ENCODE results near the gene MBP. TPM values are rescaled to one million over a fixed set of nuclear protein-coding genes. Genes with fewer than 3 reads are reported as not detected.

MBP gene
- total RNA-seq, 1 experiment from 2014 or later: 47.4 TPM

GRCh38 chr18:77140030-77140429 lies 7.4 kb upstream of the MBP start:
- POLR2A ChIA-PET (ENCODE audit: unreplicated experiment): no interaction called here
- Histone ChIP-seq H2AFZ (ENCODE audit: low read length) (no peak overlapping the region), H3K9ac (ENCODE audit: low read length) (no peak overlapping the region), H3K4me3 (ENCODE audit: low read length) (no peak overlapping the region), H3K36me3 (ENCODE audit: low read depth, low read length) (no peaks in the 10 kb centered on the region), H3K4me1 (ENCODE audit: insufficient read depth, low read length) (no peaks in the 10 kb centered on the region), H3K9me3 (ENCODE audit: low read length) (no peaks in the 10 kb centered on the region), H3K27ac (ENCODE audit: low read length) (no peak overlapping the region), H3K9me2 (replicated peaks; ENCODE audit: low read length) (no peaks in the 10 kb centered on the region), H3K27me3 (ENCODE audit: low read length) (no peaks in the 10 kb centered on the region), H4K20me1 (ENCODE audit: low read length) (no peaks in the 10 kb centered on the region), H3K4me2 (ENCODE audit: low read length) (no peak overlapping the region), H3K79me2 (ENCODE audit: low read length) (no peaks in the 10 kb centered on the region), H3F3A (ENCODE audit: low read length, unreplicated experiment) (no peaks in the 10 kb centered on the region)
- DNase-seq (no peak), ATAC-seq (no peak)
- BruUV-seq (replicated peaks): no TSS peak
- CTCF ChIA-PET: no interaction called here
- intact Hi-C loops (cut with micrococcal nuclease): no loop called here
- TF ChIP-seq EZH2 (IDR thresholded peaks at IDR 0.05; ENCODE audit: low read length, unreplicated experiment) (no peak), CTCF (conservative IDR thresholded peaks at IDR 0.05; ENCODE audit: low read depth, low read length) (no peak), EZH2phosphoT487 (IDR thresholded peaks at IDR 0.05; ENCODE audit: borderline replicate concordance, low read length) (no peak)

DNA sequence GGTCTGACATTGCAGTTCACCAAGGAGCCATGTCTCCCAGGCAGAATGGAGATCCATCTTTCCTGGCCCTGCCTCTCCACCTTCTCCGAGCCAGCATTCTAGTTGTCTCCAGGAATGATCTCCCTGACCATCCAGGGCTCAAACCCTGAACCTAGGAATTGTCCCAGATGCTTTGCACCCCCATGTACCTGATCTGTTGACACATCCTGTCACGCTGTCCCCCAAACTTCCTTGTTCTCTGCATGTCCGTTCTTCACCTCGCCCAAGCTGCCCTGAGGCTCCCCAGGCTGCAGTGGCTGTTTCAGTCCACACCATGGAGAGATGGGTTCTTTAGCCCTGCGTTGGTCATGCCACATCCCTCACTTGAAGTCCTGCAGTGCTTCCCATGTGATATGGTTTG lies 7.0 kb upstream of the MBP start:
- TF ChIP-seq CTCF (conservative IDR thresholded peaks at IDR 0.05; ENCODE audit: low read depth, low read length) (no peak), EZH2 (IDR thresholded peaks at IDR 0.05; ENCODE audit: low read length, unreplicated experiment) (no peak)
- ChIA-PET CTCF (no interaction called here), POLR2A (ENCODE audit: unreplicated experiment) (no interaction called here)
- Histone ChIP-seq H3K9ac (ENCODE audit: low read length) (no peak overlapping the region), H3K9me2 (replicated peaks; ENCODE audit: low read length) (no peaks in the 10 kb centered on the region), H3K36me3 (ENCODE audit: low read depth, low read length) (no peaks in the 10 kb centered on the region), H3K27ac (ENCODE audit: low read length) (no peak overlapping the region), H2AFZ (ENCODE audit: low read length) (no peak overlapping the region), H3K9me3 (ENCODE audit: low read length) (no peaks in the 10 kb centered on the region), H3K4me1 (ENCODE audit: insufficient read depth, low read length) (no peaks in the 10 kb centered on the region), H3F3A (ENCODE audit: low read length, unreplicated experiment) (no peaks in the 10 kb centered on the region), H3K27me3 (ENCODE audit: low read length) (no peaks in the 10 kb centered on the region), H3K4me3 (ENCODE audit: low read length) (no peak overlapping the region), H4K20me1 (ENCODE audit: low read length) (no peaks in the 10 kb centered on the region), H3K79me2 (ENCODE audit: low read length) (no peaks in the 10 kb centered on the region), H3K4me2 (ENCODE audit: low read length) (no peak overlapping the region)
- no TSS peak for BruUV-seq (replicated peaks)
- ATAC-seq (no peak), DNase-seq (no peak)
- intact Hi-C loops (cut with micrococcal nuclease): no loop called here

- intact Hi-C loops (cut with micrococcal nuclease): no loop called here
- no peak overlapping the region for H2AFZ ChIP-seq (ENCODE audit: low read length)
- no peak for ATAC-seq
- H3K9me2 ChIP-seq (replicated peaks; ENCODE audit: low read length): no peaks in the 10 kb centered on the region
- H3K9ac ChIP-seq (ENCODE audit: low read length): no peak overlapping the region
- H3K27ac ChIP-seq (ENCODE audit: low read length): no peak overlapping the region
- H3K36me3 ChIP-seq (ENCODE audit: low read depth, low read length): no peaks in the 10 kb centered on the region
- ChIA-PET POLR2A (ENCODE audit: unreplicated experiment) (no interaction called here), CTCF (no interaction called here)
- H3K4me1 ChIP-seq (ENCODE audit: insufficient read depth, low read length): peaks cover 6% of the 10 kb centered on the region
- BruUV-seq (replicated peaks): no TSS peak
- no peaks in the 10 kb centered on the region for H3K27me3 ChIP-seq (ENCODE audit: low read length)
- H3K79me2 ChIP-seq (ENCODE audit: low read length): no peaks in the 10 kb centered on the region
- no peak overlapping the region for H3K4me2 ChIP-seq (ENCODE audit: low read length)
- no peaks in the 10 kb centered on the region for H4K20me1 ChIP-seq (ENCODE audit: low read length)
- no peaks in the 10 kb centered on the region for H3K9me3 ChIP-seq (ENCODE audit: low read length)
- no peak overlapping the region for H3K4me3 ChIP-seq (ENCODE audit: low read length)
- H3F3A ChIP-seq (ENCODE audit: low read length, unreplicated experiment): no peaks in the 10 kb centered on the region
- TF ChIP-seq CTCF (conservative IDR thresholded peaks at IDR 0.05; ENCODE audit: low read depth, low read length) (no peak), EZH2phosphoT487 (IDR thresholded peaks at IDR 0.05; ENCODE audit: borderline replicate concordance, low read length) (no peak), EZH2 (IDR thresholded peaks at IDR 0.05; ENCODE audit: low read length, unreplicated experiment) (no peak)
- DNase-seq: no peak
Measured at GRCh38 chr18:77138270-77138669, 5.7 kb upstream of the MBP start.

Data from PC-3 (cell line).